Ascending aorta (tissue), 2 donors: ENCODE results near the gene SLC8A2. TPM values are rescaled to one million over a fixed set of nuclear protein-coding genes. Genes with fewer than 3 reads are reported as not detected.

Experiments used
- DNase-seq, 2 donors: peaks; one replicate each; pipeline ENCODE4 v3.0.0-alpha.2; 2019; ENCODE audit warnings: low spot score in 2 of 2
- H3K27ac ChIP-seq, 2 donors: fragments of 200-600 bp; sonication (generic); one replicate each; pipeline ENCODE4 v1.5.1; 2016 to 2017; ENCODE audit warnings: mild to moderate bottlenecking in 1 of 2
- H3K27me3 ChIP-seq: fragments of 200-600 bp; sonication (generic); one replicate; pipeline ENCODE4 v1.5.1; 2017
- H3K36me3 ChIP-seq, 2 donors: fragments of 200-600 bp; sonication (generic); one replicate each; pipeline ENCODE4 v1.5.1; 2016
- H3K4me1 ChIP-seq, 2 donors: fragments of 200-600 bp; sonication (generic); one replicate each; pipeline ENCODE4 v1.5.1; 2016 to 2017; ENCODE audit warnings: mild to moderate bottlenecking in 1 of 2
- H3K4me3 ChIP-seq, 2 donors: fragments of 200-600 bp; sonication (generic); one replicate each; pipeline ENCODE4 v1.5.1; 2016 to 2017; ENCODE audit warnings: mild to moderate bottlenecking in 1 of 2
- H3K9me3 ChIP-seq, 2 donors: fragments of 200-600 bp; sonication (generic); one replicate each; pipeline ENCODE4 v1.5.1; 2016
- intact Hi-C: fragments of 100-400 bp; cut with DNase I; formaldehyde crosslinking; loops from one replicate; pipeline ENCODE4 v1.15.1; 2023
- total RNA-seq: library from RNA; depleted of rRNA; stranded (reverse); fragments of >200 nt; gene quantifications from one replicate; pipeline ENCODE4 v1.1.0, GENCODE V29; 2016
- TF ChIP-seq, protein P1 (sequence below), 3 experiments: fragments of 200-600 bp in 2 of 3; fragments of 450-650 bp in 1 of 3; sonication (generic) in 2 of 3; IDR thresholded peaks; one replicate each; pipeline ENCODE4 v1.5.1; 2016 to 2019; ENCODE audit warnings: antibody characterized with exemption in 3 of 3, mild to moderate bottlenecking in 1 of 3, moderate library complexity in 1 of 3

SLC8A2 gene
- total RNA-seq, 1 donor from 2014 or later: not detected

DNA sequence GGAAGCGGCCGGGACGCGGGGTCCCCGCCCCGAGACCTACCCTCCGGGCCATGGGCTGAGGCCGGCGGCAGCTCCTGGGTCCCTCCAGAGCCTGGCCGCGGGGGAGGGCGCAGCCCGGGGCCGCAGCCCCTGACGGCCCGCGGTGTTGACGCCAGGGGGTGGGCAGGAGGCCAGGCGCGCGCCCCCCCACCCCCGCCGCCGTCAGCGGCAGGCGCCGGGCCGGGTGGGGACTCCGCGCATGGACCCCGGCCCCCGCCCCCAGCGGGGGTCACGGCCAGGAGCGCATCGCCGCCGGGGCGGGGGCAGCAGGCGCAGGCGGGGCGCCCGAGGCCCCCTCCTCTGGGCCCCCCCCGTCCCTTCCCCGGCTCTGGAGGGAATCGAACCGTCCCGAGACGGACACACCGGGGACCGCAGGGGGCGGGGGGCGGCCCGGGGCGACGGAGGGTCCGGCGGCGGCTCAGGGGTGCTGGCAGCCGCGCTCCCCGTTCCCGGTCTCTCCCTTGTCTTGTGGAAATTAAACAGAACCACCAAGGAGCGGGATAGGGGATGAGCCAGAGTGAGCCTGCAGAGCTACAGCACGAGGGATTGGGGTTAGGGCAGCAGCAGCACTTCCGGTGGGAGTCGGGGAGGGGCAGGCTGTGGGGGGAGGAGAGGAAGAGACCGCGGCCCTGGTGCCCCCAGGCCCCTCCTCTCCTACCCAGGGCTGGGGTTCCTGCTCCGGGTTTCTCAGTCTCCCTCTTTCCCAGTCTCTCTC lies 52.5 kb downstream of the SLC8A2 start, which contains the start of gene MEIS3:
Gene MEIS3, minus strand, starts transcription at position 498 of the 754 bp plus-strand sequence. Its CDS starts 446 bp downstream, at position 52.
- no peak for DNase-seq
- intact Hi-C loops: no loop called here
- Histone ChIP-seq H3K4me3 (peak within 1 kb of the TSS; percentile 45 to 63), H3K9me3 (no peaks in the 10 kb centered on the region), H3K4me1 (peaks cover 7 to 8% of the 10 kb centered on the region in 2 donors), H3K27ac (no peak within 1 kb of the TSS), H3K36me3 (no peaks in the 10 kb centered on the region), H3K27me3 (peaks cover 12% of the 10 kb centered on the region)
- TF ChIP-seq, protein P1, sequence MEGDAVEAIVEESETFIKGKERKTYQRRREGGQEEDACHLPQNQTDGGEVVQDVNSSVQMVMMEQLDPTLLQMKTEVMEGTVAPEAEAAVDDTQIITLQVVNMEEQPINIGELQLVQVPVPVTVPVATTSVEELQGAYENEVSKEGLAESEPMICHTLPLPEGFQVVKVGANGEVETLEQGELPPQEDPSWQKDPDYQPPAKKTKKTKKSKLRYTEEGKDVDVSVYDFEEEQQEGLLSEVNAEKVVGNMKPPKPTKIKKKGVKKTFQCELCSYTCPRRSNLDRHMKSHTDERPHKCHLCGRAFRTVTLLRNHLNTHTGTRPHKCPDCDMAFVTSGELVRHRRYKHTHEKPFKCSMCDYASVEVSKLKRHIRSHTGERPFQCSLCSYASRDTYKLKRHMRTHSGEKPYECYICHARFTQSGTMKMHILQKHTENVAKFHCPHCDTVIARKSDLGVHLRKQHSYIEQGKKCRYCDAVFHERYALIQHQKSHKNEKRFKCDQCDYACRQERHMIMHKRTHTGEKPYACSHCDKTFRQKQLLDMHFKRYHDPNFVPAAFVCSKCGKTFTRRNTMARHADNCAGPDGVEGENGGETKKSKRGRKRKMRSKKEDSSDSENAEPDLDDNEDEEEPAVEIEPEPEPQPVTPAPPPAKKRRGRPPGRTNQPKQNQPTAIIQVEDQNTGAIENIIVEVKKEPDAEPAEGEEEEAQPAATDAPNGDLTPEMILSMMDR (IDR thresholded peaks at IDR 0.05): no peak

DNA sequence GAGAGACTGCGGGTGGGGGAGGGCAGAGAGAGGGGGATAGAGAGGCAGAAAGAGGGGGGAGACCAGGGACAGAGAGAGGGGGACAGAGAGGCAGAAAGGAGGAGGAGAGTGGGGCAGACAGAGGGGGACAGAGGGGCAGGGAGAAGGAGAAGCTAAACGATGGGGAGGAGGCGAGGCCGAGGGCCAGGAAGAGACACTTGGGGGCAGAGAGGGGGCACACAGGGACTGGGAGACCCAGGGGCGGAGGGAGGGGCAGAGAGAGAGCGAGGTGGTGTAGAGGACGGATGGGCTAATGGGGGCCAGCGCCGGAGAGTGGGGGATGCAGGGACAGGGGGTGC lies 53.0 kb downstream of the SLC8A2 start:
- intact Hi-C loops: no loop called here
- H3K4me3 ChIP-seq: peak overlapping the region; percentile 45 to 63
- H3K27me3 ChIP-seq: peaks cover 12% of the 10 kb centered on the region
- TF ChIP-seq, protein P1 (IDR thresholded peaks at IDR 0.05): no peak
- peaks cover 7 to 8% of the 10 kb centered on the region in 2 donors for H3K4me1 ChIP-seq
- no peak overlapping the region for H3K27ac ChIP-seq
- H3K9me3 ChIP-seq: no peaks in the 10 kb centered on the region
- DNase-seq: no peak
- no peaks in the 10 kb centered on the region for H3K36me3 ChIP-seq

DNA sequence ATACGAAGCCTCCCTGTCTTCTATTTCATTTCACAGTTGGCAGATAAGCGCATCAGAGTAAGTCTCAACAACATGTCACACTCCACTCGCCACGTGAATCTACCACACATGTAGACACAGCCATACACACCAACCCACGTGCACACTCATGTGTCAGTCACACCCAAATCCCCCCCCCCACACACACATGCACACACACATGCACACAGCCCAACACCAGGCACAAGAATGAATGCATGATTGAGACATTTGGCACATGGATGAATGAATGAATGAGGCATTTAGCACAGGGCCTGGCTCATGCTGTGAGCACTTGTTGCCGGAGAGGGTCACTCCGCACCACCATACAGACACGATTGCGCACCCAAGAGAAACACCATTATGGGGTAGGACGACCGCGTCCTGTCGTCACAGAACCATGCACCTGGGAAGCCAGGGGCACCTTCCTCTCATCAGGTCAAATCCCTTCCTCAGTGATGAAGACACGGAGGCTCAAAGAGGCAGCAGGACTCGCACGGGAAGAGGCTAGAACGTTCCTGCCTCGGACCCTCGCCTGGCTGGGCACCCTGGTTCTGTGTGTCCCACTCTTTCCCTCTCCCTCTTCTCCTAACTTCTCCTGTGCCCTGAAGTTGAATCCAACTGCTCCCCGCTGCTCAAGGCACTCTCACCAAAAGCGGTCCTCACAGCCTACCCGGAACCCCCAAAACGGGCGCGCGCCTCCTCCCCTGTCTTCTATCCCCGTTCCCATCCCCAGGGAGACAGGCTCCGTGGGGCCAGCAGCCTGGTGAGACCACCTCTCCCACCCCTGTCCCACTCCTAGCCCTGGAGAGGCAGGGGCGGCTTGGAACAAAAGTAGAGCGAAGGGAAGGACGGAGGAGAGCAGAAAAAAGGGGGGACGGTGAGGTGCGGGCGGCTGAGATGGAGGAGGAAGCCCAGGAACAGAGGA lies 53.7 kb downstream of the SLC8A2 start:
- peaks cover 7 to 8% of the 10 kb centered on the region in 2 donors for H3K4me1 ChIP-seq
- H3K9me3 ChIP-seq: no peaks in the 10 kb centered on the region
- intact Hi-C loops: no loop called here
- TF ChIP-seq, protein P1 (IDR thresholded peaks at IDR 0.05): no peak
- DNase-seq: no peak
- H3K36me3 ChIP-seq: no peaks in the 10 kb centered on the region
- no peak overlapping the region for H3K27ac ChIP-seq
- H3K4me3 ChIP-seq: peak overlapping the region; percentile 45 to 63
- H3K27me3 ChIP-seq: peaks cover 12% of the 10 kb centered on the region

DNA sequence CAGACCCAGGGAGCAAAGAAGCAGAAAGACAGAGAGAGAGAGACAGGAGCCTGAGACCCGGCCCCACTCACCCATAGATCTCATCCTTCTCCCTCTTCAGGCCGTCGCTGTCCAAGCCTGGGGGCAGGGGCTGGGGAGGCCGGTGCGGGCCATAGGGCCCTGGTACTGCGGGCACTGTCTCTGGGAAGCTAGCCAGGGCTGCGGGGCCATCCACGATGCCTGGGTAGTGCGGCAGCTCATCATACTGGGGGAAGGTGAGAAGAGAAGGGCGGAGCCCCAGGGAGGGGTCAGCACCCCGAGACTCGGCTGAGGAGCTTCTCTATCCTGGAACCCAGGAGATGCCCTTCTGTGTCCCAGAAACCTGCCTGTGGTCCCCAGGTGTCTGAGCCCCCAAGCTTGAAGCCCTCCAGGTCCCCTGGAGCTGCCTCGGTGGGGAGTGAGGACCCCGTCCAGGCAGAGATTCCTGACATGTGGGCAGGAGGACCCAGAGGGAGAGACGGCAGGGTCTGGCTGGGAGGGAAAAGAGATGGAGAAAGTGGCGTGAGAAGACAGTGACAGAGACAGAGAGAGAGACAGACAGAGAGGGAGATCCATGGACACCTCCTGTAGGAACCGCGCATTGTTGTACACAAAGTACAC lies 54.5 kb downstream of the SLC8A2 start:
- peaks cover 7 to 8% of the 10 kb centered on the region in 2 donors for H3K4me1 ChIP-seq
- H3K9me3 ChIP-seq: no peaks in the 10 kb centered on the region
- H3K27ac ChIP-seq: no peak overlapping the region
- H3K4me3 ChIP-seq: no peak overlapping the region
- peaks cover 6% of the 10 kb centered on the region for H3K27me3 ChIP-seq
- no peak for DNase-seq
- TF ChIP-seq, protein P1 (IDR thresholded peaks at IDR 0.05): no peak
- intact Hi-C loops: no loop called here
- H3K36me3 ChIP-seq: no peaks in the 10 kb centered on the region

DNA sequence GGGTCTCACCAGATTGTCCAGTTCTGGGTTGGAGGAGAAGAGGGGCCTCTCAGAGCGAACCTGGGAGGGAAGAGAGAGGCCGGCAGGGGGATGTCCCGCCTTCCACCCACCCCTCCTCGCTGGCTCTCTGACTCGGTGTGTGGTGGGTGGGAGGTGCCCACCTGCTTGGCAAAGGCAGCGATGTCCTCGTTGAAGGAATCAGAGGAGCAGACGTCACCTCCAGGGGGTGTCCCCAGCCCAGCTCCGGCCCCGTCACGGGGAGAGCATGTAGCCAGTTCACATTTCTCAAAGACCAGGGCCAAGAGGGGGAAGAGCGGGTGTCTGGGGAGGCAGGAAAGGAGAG lies 55.1 kb downstream of the SLC8A2 start:
- peaks cover 3 to 7% of the 10 kb centered on the region in 2 donors for H3K4me1 ChIP-seq
- peaks cover 6% of the 10 kb centered on the region for H3K27me3 ChIP-seq
- no peak overlapping the region for H3K27ac ChIP-seq
- TF ChIP-seq, protein P1 (IDR thresholded peaks at IDR 0.05): no peak
- intact Hi-C loops: no loop called here
- H3K9me3 ChIP-seq: no peaks in the 10 kb centered on the region
- no peak overlapping the region for H3K4me3 ChIP-seq
- no peaks in the 10 kb centered on the region for H3K36me3 ChIP-seq
- DNase-seq: no peak
